ENCODE measurements around the gene SLC1A2. TPM values are rescaled to one million over a fixed set of nuclear protein-coding genes. Genes with fewer than 3 reads are reported as not detected.
A peak's percentile ranks its signal among the peaks of the same experiment; 100 is the strongest.

The SLC1A2 gene
- total RNA-seq: not detected

DNA sequence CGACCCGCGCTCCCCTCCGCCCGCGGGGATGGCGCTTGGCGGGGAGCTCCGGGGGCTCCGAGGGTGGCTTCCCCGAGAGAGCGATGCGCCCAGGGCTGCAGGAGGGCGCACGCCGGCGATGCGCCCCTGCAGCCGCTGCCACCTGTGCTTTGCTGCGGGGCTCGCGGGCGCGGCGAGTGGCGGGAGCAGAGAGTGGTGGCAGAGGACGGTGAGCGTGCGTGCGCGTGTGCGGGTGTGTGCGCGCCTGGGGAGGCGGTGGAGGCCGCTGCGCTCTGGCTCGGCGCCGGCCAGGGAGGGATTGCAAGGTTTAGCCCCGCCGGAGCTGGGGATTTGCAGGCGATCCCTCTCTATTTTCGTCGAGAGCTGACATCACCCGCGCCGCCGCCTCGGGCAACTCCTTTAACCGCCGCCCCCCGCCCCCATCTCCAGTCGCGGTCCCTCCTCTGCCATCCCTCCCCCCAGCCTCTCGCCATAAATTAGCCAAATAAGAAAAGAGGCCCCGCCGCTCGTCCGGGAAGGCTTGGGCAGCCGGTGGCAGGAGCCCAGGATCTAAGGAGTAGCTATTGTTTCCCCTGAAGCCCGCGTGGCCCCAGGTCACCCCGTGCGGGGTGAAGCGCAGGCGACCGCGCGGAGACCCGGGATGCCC lies at the start of gene SLC1A2:
SLC1A2 (minus strand) TSS at position 375 of the 646 bp plus-strand sequence. CDS start 592 bp downstream, outside the sequence.
- peaks cover 11% of the 10 kb centered on the region for H3K4me1 Mint-ChIP-seq
- peaks cover 73% of the 10 kb centered on the region for H3K27me3 Mint-ChIP-seq
- POLR2A ChIA-PET: no interaction called here
- H3K9me3 Mint-ChIP-seq (ENCODE audit: low read depth): no peaks in the 10 kb centered on the region
- H3K4me3 Mint-ChIP-seq: peak within 1 kb of the TSS; percentile 49
- no peaks in the 10 kb centered on the region for H3K36me3 Mint-ChIP-seq (ENCODE audit: low read depth)
- ATAC-seq (peak; percentile 49), DNase-seq (peak; percentile 35)
- no peak within 1 kb of the TSS for H3K27ac Mint-ChIP-seq
- CTCF ChIA-PET: interaction anchor here (0.6 to 1.3 kb wide), 4 partner anchors 14 to 485 kb away, joined by 3 to 4 read pairs (median 3); no protein-coding TSS in a partner anchor
- intact Hi-C loops (cut with DNase I, micrococcal nuclease): loop anchor here in 1 of 2 experiments (5.0 kb wide), 1 partner anchor 68 kb away; no protein-coding TSS in a partner anchor

- DNase-seq (no peak), ATAC-seq (no peak)
- POLR2A ChIA-PET: no interaction called here
- intact Hi-C loops (cut with DNase I, micrococcal nuclease): no loop called here
- no peak overlapping the region for H3K27ac Mint-ChIP-seq
- H3K4me3 Mint-ChIP-seq: no peak overlapping the region
- H3K4me1 Mint-ChIP-seq: no peaks in the 10 kb centered on the region
- no peaks in the 10 kb centered on the region for H3K36me3 Mint-ChIP-seq (ENCODE audit: low read depth)
- H3K9me3 Mint-ChIP-seq (ENCODE audit: low read depth): no peaks in the 10 kb centered on the region
- CTCF ChIA-PET: no interaction called here
- peaks cover 20% of the 10 kb centered on the region for H3K27me3 Mint-ChIP-seq
These were observed 46.7 kb upstream of the SLC1A2 start for GRCh38 chr11:35466058-35466457.

DNA sequence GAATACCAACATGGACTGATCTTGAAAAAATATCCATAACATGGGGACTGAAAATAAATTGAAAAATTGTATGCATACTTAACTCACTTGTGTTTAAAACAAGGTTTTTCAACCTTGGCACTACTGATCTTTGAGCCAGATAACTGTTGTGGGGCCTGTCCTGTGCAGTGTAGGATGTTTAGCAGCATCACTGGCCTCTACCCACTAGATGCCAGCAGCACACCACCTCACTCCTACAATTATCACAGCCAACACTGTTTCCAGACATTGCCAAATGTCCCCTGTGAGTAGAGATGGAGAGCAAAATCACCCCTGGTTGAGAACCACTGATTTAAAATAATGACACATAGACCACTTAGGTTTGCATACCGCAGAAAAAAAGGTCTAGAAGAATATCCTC lies 45.0 kb upstream of the SLC1A2 start:
- H3K9me3 Mint-ChIP-seq (ENCODE audit: low read depth): no peaks in the 10 kb centered on the region
- CTCF ChIA-PET: interaction anchor here (0.8 to 1.1 kb wide), 2 partner anchors 14 to 537 kb away, joined by 3 read pairs; no protein-coding TSS in a partner anchor
- intact Hi-C loops (cut with DNase I, micrococcal nuclease): no loop called here
- H3K4me3 Mint-ChIP-seq: no peak overlapping the region
- no peak for DNase-seq
- no peaks in the 10 kb centered on the region for H3K4me1 Mint-ChIP-seq
- no peak for ATAC-seq
- no peaks in the 10 kb centered on the region for H3K36me3 Mint-ChIP-seq (ENCODE audit: low read depth)
- H3K27ac Mint-ChIP-seq: no peak overlapping the region
- POLR2A ChIA-PET: no interaction called here
- peaks cover 18% of the 10 kb centered on the region for H3K27me3 Mint-ChIP-seq

GRCh38 chr11:35463331-35463751 lies 44.0 kb upstream of the SLC1A2 start:
- CTCF ChIA-PET: interaction anchor here (1.1 kb wide), 1 partner anchor 536 kb away, joined by 3 read pairs; no protein-coding TSS in a partner anchor
- H3K27me3 Mint-ChIP-seq: peaks cover 14% of the 10 kb centered on the region
- ATAC-seq: no peak
- no peaks in the 10 kb centered on the region for H3K4me1 Mint-ChIP-seq
- no peak overlapping the region for H3K4me3 Mint-ChIP-seq
- DNase-seq: no peak
- no peak overlapping the region for H3K27ac Mint-ChIP-seq
- intact Hi-C loops (cut with DNase I, micrococcal nuclease): no loop called here
- H3K36me3 Mint-ChIP-seq (ENCODE audit: low read depth): no peaks in the 10 kb centered on the region
- H3K9me3 Mint-ChIP-seq (ENCODE audit: low read depth): no peaks in the 10 kb centered on the region
- POLR2A ChIA-PET: no interaction called here

GRCh38 chr11:35461917-35462538 lies 42.7 kb upstream of the SLC1A2 start:
- Mint-ChIP-seq H3K27ac (no peak overlapping the region), H3K27me3 (peaks cover 11% of the 10 kb centered on the region), H3K4me1 (no peaks in the 10 kb centered on the region), H3K9me3 (ENCODE audit: low read depth) (no peaks in the 10 kb centered on the region), H3K4me3 (no peak overlapping the region), H3K36me3 (ENCODE audit: low read depth) (no peaks in the 10 kb centered on the region)
- ChIA-PET POLR2A (no interaction called here), CTCF (no interaction called here)
- no peak for DNase-seq
- intact Hi-C loops (cut with DNase I, micrococcal nuclease): no loop called here
- ATAC-seq: no peak

DNA sequence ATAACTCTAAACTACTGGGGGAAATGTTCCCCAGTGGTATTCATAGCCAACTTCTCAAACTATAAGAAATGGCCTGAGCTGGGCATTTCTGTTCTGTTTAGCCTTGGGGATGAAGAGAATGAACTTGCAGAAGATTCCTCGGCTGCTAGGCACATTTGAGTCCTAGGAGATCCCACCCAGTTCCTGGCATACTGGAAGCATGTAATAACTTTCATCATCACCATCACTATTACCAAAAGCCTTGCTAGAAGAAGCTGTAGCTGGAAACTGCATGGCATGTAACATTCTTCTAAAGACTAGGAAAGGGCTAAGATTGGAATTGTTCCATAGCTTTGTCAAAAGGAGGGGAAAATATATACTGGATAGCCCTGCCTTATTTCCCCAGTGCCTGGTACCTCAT lies 40.1 kb upstream of the SLC1A2 start:
- ATAC-seq: no peak
- Mint-ChIP-seq H3K27me3 (peaks cover 16% of the 10 kb centered on the region), H3K36me3 (ENCODE audit: low read depth) (no peaks in the 10 kb centered on the region), H3K27ac (no peak overlapping the region), H3K4me1 (no peaks in the 10 kb centered on the region), H3K9me3 (ENCODE audit: low read depth) (no peaks in the 10 kb centered on the region), H3K4me3 (no peak overlapping the region)
- ChIA-PET CTCF (interaction anchor here (0.5 to 2.0 kb wide), 5 partner anchors 12 to 1015 kb away, joined by 3 to 11 read pairs (median 3); no protein-coding TSS in a partner anchor), POLR2A (no interaction called here)
- intact Hi-C loops (cut with DNase I, micrococcal nuclease): no loop called here
- DNase-seq: no peak

DNA sequence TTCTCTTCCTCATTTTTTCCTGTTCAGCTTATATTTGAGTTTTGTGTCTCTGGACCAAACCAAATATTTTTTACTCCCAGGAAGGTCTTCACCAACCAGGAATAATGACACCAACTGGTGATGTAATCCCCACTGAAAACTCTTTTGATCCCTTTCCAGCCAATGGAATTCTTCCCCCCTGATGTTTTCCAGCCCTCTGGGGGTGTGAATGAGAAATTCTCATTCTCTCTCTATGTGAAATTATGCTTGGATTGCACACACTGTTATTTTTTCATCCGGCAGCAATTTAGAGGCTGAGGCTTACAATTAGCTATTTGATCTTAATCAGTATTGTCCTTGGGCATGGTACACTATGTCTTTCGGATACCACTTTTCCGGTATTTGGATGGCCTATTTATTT lies 39.5 kb upstream of the SLC1A2 start:
- ChIA-PET CTCF (interaction anchor here (0.5 to 2.0 kb wide), 4 partner anchors 11 to 1015 kb away, joined by 3 to 11 read pairs (median 3); no protein-coding TSS in a partner anchor), POLR2A (no interaction called here)
- Mint-ChIP-seq H3K27ac (no peak overlapping the region), H3K36me3 (ENCODE audit: low read depth) (no peaks in the 10 kb centered on the region), H3K4me3 (no peak overlapping the region), H3K4me1 (no peaks in the 10 kb centered on the region), H3K27me3 (peaks cover 13% of the 10 kb centered on the region), H3K9me3 (ENCODE audit: low read depth) (no peaks in the 10 kb centered on the region)
- ATAC-seq: no peak
- intact Hi-C loops (cut with DNase I, micrococcal nuclease): no loop called here
- no peak for DNase-seq

GRCh38 chr11:35454362-35454761 lies 35.0 kb upstream of the SLC1A2 start:
- peaks cover 23% of the 10 kb centered on the region for H3K27me3 Mint-ChIP-seq
- no peak for ATAC-seq
- intact Hi-C loops (cut with DNase I, micrococcal nuclease): no loop called here
- no peak overlapping the region for H3K4me3 Mint-ChIP-seq
- DNase-seq: no peak
- H3K9me3 Mint-ChIP-seq (ENCODE audit: low read depth): no peaks in the 10 kb centered on the region
- no peaks in the 10 kb centered on the region for H3K4me1 Mint-ChIP-seq
- CTCF ChIA-PET: interaction anchor here (1.8 kb wide), 1 partner anchor 143 kb away, joined by 3 read pairs; no protein-coding TSS in a partner anchor
- no peaks in the 10 kb centered on the region for H3K36me3 Mint-ChIP-seq (ENCODE audit: low read depth)
- no peak overlapping the region for H3K27ac Mint-ChIP-seq
- POLR2A ChIA-PET: no interaction called here

DNA sequence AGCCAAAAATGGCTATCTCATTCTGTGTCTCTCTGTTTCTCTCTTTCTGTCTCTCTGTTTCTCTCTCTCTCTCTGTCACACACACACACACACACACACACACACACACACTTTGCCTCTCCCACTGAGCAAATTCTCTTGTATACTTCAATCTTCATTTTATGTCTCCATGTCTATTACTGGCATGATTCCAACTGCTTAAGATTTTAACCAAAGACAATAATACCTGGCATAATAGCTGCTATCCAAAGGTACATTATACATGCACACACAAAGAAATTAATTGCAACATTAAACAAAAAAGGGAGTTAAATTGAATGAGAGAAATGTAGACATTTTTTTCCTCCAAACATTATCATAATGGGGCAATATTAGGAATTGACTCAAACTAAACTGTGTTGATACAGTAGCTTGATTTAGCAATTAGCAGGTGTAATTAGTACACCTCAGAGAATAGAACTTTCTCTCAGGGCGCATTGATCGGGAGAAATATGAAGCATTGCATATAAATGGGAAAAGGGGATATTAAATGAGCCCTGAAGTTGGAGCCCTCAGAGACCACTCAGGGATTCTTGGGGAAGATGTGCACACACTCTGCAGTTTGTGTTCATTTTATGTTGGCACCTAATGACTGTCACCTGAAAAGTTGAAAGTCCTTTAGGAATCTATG lies 17.4 kb upstream of the SLC1A2 start:
- intact Hi-C loops (cut with DNase I, micrococcal nuclease): no loop called here
- no peaks in the 10 kb centered on the region for H3K9me3 Mint-ChIP-seq (ENCODE audit: low read depth)
- POLR2A ChIA-PET: no interaction called here
- H3K4me3 Mint-ChIP-seq: no peak overlapping the region
- CTCF ChIA-PET: no interaction called here
- ATAC-seq: no peak
- H3K27ac Mint-ChIP-seq: no peak overlapping the region
- no peaks in the 10 kb centered on the region for H3K36me3 Mint-ChIP-seq (ENCODE audit: low read depth)
- H3K27me3 Mint-ChIP-seq: peaks cover 31% of the 10 kb centered on the region
- no peaks in the 10 kb centered on the region for H3K4me1 Mint-ChIP-seq
- DNase-seq: no peak

DNA sequence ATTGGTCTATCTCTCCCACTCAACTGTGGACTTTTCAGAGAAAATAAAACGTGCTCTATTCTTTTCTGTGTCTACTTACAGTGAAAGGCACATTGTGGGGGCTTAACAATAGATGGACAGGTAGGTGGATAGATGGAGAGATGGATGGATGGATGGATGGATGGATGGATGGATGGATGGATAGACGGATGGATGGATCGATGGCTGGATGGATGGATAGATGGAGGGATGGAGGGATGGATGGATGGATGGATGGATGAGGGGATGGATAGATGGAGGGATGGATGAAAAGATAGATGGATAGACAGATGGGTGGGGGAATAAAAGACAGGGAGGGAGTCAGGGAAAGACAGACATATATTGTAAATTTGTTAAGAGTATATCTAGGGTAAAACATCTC lies 14.2 kb upstream of the SLC1A2 start:
- Mint-ChIP-seq H3K4me1 (no peaks in the 10 kb centered on the region), H3K36me3 (ENCODE audit: low read depth) (no peaks in the 10 kb centered on the region), H3K27me3 (peaks cover 34% of the 10 kb centered on the region), H3K27ac (no peak overlapping the region), H3K9me3 (ENCODE audit: low read depth) (no peaks in the 10 kb centered on the region), H3K4me3 (no peak overlapping the region)
- ChIA-PET POLR2A (no interaction called here), CTCF (no interaction called here)
- ATAC-seq: no peak
- DNase-seq: no peak
- intact Hi-C loops (cut with DNase I, micrococcal nuclease): no loop called here

- intact Hi-C loops (cut with DNase I, micrococcal nuclease): no loop called here
- H3K27ac Mint-ChIP-seq: no peak overlapping the region
- H3K36me3 Mint-ChIP-seq (ENCODE audit: low read depth): no peaks in the 10 kb centered on the region
- H3K27me3 Mint-ChIP-seq: peaks cover 35% of the 10 kb centered on the region
- no peaks in the 10 kb centered on the region for H3K4me1 Mint-ChIP-seq
- ChIA-PET CTCF (no interaction called here), POLR2A (no interaction called here)
- DNase-seq: no peak
- no peak overlapping the region for H3K4me3 Mint-ChIP-seq
- ATAC-seq: no peak
- H3K9me3 Mint-ChIP-seq (ENCODE audit: low read depth): no peaks in the 10 kb centered on the region
These were observed 13.1 kb upstream of the SLC1A2 start for GRCh38 chr11:35432464-35432863.

DNA sequence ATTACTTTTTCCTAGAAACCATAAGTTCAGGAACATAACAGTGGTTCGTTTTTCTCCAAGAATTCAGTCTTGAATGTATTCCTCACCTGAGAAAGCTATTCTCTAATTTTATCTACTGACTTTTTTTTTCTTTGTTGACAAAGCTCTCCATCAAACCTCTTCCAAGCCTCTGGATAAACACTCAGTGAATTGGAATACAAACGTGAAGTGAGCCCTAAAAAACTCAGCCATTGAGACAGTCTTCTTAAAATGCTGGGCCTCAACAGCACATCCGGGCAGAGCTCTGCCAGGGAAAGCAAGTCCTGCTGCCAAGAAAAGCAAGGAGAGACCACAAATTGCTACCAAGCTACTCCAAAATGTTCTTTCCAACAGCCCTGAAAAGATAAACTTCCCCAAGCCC lies 7.7 kb upstream of the SLC1A2 start:
- H3K36me3 Mint-ChIP-seq (ENCODE audit: low read depth): no peaks in the 10 kb centered on the region
- no peak overlapping the region for H3K27ac Mint-ChIP-seq
- DNase-seq: no peak
- ATAC-seq: no peak
- no peak overlapping the region for H3K4me3 Mint-ChIP-seq
- intact Hi-C loops (cut with DNase I, micrococcal nuclease): no loop called here
- ChIA-PET POLR2A (no interaction called here), CTCF (interaction anchor here (1.0 to 1.4 kb wide), 2 partner anchors 35 to 61 kb away, joined by 3 to 6 read pairs; no protein-coding TSS in a partner anchor)
- no peaks in the 10 kb centered on the region for H3K4me1 Mint-ChIP-seq
- H3K27me3 Mint-ChIP-seq: peaks cover 45% of the 10 kb centered on the region
- H3K9me3 Mint-ChIP-seq (ENCODE audit: low read depth): no peaks in the 10 kb centered on the region

All from activated CD4-positive, alpha-beta T cell treated with anti-CD3 and anti-CD28 coated beads for 36 hours (primary cell).